ENCODE results near the gene C10orf62. TPM values are rescaled to one million over a fixed set of nuclear protein-coding genes. Genes with fewer than 3 reads are reported as not detected.

Gene C10orf62
- total and polyA plus RNA-seq, 8 donors: not detected

- H3K4me1 ChIP-seq: peaks cover 0 to 9% (median 0%) of the 10 kb centered on the region in 4 donors
- peaks cover 0 to 14% (median 0%) of the 10 kb centered on the region in 3 donors for H3K27me3 ChIP-seq
- H3K36me3 ChIP-seq: no peaks in the 10 kb centered on the region
- 67 to 89% (median 76%) methylated on average over 38 to 40 of the region's 40 CpGs for WGBS, 5 donors
- H3K4me3 ChIP-seq: no peak overlapping the region
- no peak for DNase-seq
- H3K27ac ChIP-seq: no peak overlapping the region
- TF ChIP-seq POLR2A (IDR thresholded peaks at IDR 0.05): no peak
- no peak for TF ChIP-seq CTCF (IDR thresholded peaks at IDR 0.05)
- no peak for TF ChIP-seq POLR2AphosphoS5 (IDR thresholded peaks at IDR 0.05)
- TF ChIP-seq EP300 (IDR thresholded peaks at IDR 0.05): no peak
- H3K9me3 ChIP-seq: no peaks in the 10 kb centered on the region
- intact Hi-C loops (cut with DNase I; ENCODE audit: low total_unique reads): no loop called here
These were observed 11.2 kb upstream of the C10orf62 start for GRCh38 chr10:97578171-97578844.

GRCh38 chr10:97580421-97581367 is 8.8 kb upstream of the C10orf62 start:
- no peak for TF ChIP-seq CTCF (IDR thresholded peaks at IDR 0.05)
- no peak for TF ChIP-seq POLR2A (IDR thresholded peaks at IDR 0.05)
- TF ChIP-seq POLR2AphosphoS5 (IDR thresholded peaks at IDR 0.05): no peak
- TF ChIP-seq EP300 (IDR thresholded peaks at IDR 0.05): no peak
- DNase-seq: no peak
- Histone ChIP-seq H3K27me3 (peaks cover 0 to 14% (median 0%) of the 10 kb centered on the region in 3 donors), H3K4me3 (no peak overlapping the region), H3K4me1 (no peaks in the 10 kb centered on the region), H3K9me3 (no peaks in the 10 kb centered on the region), H3K27ac (no peak overlapping the region), H3K36me3 (no peaks in the 10 kb centered on the region)
- intact Hi-C loops (cut with DNase I; ENCODE audit: low total_unique reads): no loop called here
- 84 to 91% (median 88%) methylated on average over 9 of the region's 9 CpGs for WGBS, 5 donors

GRCh38 chr10:97582169-97582568 is 7.4 kb upstream of the C10orf62 start:
- no peak for DNase-seq
- Histone ChIP-seq H3K27ac (no peak overlapping the region), H3K27me3 (peaks cover 0 to 14% (median 0%) of the 10 kb centered on the region in 3 donors), H3K4me3 (no peak overlapping the region), H3K9me3 (no peaks in the 10 kb centered on the region), H3K4me1 (no peaks in the 10 kb centered on the region), H3K36me3 (no peaks in the 10 kb centered on the region)
- intact Hi-C loops (cut with DNase I; ENCODE audit: low total_unique reads): no loop called here
- TF ChIP-seq POLR2A (IDR thresholded peaks at IDR 0.05) (no peak), EP300 (IDR thresholded peaks at IDR 0.05) (no peak), POLR2AphosphoS5 (IDR thresholded peaks at IDR 0.05) (no peak), CTCF (IDR thresholded peaks at IDR 0.05) (no peak)
- 93 to 94% (median 94%) methylated on average over 7 to 8 of the region's 8 CpGs for WGBS, 5 donors

- no peak overlapping the region for H3K27ac ChIP-seq
- H3K4me3 ChIP-seq: no peak overlapping the region
- WGBS, 5 donors: 90 to 95% (median 91%) methylated on average over 2 to 13 of the region's 13 CpGs
- intact Hi-C loops (cut with DNase I; ENCODE audit: low total_unique reads): no loop called here
- no peak for DNase-seq
- no peaks in the 10 kb centered on the region for H3K4me1 ChIP-seq
- no peaks in the 10 kb centered on the region for H3K36me3 ChIP-seq
- H3K27me3 ChIP-seq: peaks cover 0 to 5% (median 0%) of the 10 kb centered on the region in 3 donors
- TF ChIP-seq POLR2AphosphoS5 (IDR thresholded peaks at IDR 0.05) (no peak), EP300 (IDR thresholded peaks at IDR 0.05) (no peak), CTCF (IDR thresholded peaks at IDR 0.05) (no peak), POLR2A (IDR thresholded peaks at IDR 0.05) (no peak)
- no peaks in the 10 kb centered on the region for H3K9me3 ChIP-seq
These were observed 6.0 kb upstream of the C10orf62 start for GRCh38 chr10:97583476-97583875.

All from stomach (tissue), 9 donors.